GM18508 (cell line): ENCODE results near the gene C3.
A peak's percentile ranks its signal among the peaks of the same experiment; 100 is the strongest.
"Not testable (repeated sequence)": the region's sequence is repeated elsewhere in the genome, so short reads cannot be mapped to it uniquely, and the experiment has no call there.

Source experiments
- ATAC-seq: cut with Tn5 transposase; IDR thresholded peaks from one replicate; pipeline ENCODE4 v1.9.1; 2021; ENCODE audit warnings: moderate number of reproducible peaks; ENCODE audit not compliant: insufficient read depth, unreplicated experiment

The C3 gene

DNA sequence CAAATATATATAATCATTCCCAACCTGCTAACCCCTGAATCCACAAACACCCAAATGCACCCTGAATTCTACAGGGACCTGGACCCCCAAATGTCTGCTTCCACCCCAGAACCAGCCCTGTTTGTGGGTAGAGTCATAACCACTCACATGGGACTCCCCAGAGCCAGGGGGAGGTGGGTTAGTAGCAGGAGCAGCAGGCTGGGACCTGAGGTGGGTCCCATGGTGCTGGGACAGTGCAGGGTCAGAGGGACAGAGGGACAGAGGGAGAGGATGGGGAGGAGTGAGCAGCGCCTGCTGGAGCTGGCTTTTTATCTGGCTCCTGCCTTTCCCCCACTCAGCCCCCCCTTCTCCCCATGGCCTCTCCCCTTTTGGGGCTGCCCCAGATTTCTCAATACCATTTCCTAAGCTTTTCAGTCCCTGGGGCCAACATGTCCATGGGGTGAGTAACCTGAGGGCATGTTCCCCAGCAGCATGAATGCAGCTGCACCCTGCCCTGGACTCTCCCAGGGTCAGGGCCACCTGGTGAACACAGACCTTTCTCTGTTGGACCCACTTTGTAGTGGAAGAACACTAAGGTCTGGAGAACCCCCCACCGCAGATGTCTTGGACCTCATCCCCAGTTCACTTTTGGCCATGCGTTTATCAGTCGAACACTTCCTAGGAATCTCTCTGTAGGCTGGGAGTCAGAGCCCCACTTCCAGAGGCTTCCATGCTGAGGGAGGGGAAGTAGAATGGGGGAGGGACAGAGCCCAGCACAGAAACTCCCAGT, at the start of gene C3:
Gene C3 (minus strand): TSS at position 282 of the 769 bp plus-strand sequence. CDS start 61 bp downstream, at position 221.
- ATAC-seq = no peak

- ATAC-seq = no peak
Measured at GRCh38 chr19:6769006-6769619, 48.7 kb upstream of the C3 start.

GRCh38 chr19:6768236-6768785, 47.9 kb upstream of the C3 start:
- ATAC-seq = no peak

GRCh38 chr19:6767357-6768235, 47.1 kb upstream of the C3 start, which contains the start of gene SH2D3A:
Gene SH2D3A (minus strand): TSS chr19:6767435. CDS start chr19:6763748, 3,687 bp downstream.
- no peak for ATAC-seq

- no peak for ATAC-seq
Measured at GRCh38 chr19:6767081-6767356, 46.6 kb upstream of the C3 start.

- no peak for ATAC-seq
Measured at GRCh38 chr19:6766357-6767080, 46.1 kb upstream of the C3 start.

- ATAC-seq = no peak
Measured at GRCh38 chr19:6765738-6766356, 45.4 kb upstream of the C3 start.

- not testable (repeated sequence) for ATAC-seq
Measured at GRCh38 chr19:6762253-6762797, 41.9 kb upstream of the C3 start.

DNA sequence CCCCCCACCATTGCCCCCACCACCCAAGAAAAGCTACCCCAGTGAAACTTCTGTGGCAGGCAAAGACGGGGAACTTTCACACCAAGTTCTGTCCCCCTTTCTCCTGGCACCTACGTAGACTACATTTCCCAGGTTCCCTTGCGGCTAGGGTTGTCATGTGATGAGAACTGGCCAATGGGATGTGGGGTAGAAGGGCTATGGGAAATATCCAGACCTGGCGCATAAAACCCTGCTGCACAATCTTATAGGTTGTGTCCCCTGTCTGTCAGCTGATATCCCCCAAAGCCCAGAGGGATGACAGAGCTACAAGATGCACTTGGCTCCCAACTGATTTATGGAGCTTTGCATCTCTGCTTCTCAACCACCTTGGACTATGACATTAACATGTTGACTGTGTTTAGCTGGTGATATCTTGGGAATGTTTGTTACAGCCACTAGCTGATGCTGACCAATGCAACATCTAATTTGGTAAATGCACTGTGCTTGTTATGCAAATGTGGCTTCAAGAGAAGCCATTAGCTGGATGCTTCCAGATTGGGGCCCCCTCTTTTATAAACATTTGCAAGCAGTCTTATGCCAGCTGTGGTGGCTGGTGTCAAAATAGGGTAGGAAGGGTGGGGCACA, 40.7 kb upstream of the C3 start:
- no peak for ATAC-seq

GRCh38 chr19:6760606-6761005, 40.2 kb upstream of the C3 start:
- no peak for ATAC-seq

DNA sequence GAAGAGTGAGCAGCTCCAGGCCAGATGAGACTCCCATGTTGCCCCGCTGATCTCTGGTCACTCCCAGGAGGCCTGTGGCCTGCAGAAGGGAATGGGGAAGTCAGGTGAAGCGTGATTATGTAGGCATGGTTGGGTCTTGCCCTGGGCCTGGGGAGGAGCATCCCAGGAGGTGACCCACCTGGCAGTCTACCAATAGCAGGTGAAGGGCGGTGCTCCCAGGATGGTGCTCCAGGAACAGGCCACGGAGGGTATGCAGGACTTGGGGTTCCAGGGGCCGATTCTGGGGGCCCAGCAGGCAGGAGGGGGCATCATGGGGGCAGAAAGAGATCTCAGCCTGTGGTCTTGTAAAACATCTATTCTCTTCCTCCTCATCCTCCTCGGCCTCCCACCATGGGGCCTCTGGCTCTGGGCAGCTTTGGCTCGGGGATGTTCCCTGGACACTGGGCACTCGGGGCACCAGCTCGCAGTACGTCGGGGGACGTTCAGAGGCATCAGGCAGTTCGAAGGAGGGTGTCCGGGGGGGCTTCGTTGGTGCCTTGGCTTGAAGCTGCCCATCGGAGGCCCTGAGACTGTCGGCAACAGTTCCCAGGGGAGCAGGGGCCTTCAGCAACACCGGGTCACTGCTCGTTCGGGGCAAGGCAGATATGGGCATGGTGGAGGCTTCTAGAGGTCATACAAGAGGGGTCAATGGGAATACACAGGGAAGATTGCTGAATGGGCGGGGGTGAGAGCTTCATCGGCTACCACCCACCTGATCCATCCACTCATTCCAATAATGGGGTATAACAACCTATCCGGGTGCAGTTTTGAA, 34.4 kb upstream of the C3 start:
- ATAC-seq = no peak

DNA sequence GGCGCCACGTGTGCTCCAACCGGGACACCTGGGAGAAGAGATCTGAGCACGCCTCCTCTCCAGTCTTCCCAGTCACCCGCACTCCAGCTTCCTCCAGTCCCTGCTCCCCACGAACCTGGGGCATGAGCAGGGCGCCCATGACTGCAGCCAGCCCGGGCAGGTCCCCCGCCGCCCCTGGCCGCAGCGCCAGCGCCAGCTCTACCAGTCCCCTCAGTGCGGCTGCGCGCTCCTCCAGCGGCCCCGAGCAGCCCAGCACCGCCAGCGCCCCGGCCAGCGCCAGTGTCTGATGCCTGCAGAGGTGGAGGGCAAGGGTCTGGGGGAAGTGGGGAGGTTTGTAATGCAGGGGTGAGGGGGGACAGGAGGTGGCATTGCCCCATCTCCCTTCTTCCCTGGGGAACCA, 33.7 kb upstream of the C3 start:
- no peak for ATAC-seq

GRCh38 chr19:6753178-6754031, 33.0 kb upstream of the C3 start:
- peak; percentile 47 for ATAC-seq

GRCh38 chr19:6752256-6753177, 32.1 kb upstream of the C3 start:
- no peak for ATAC-seq

GRCh38 chr19:6751189-6751588, 30.7 kb upstream of the C3 start:
- ATAC-seq = no peak

- no peak for ATAC-seq
Measured at GRCh38 chr19:6750062-6750461, 29.6 kb upstream of the C3 start.
